Gastroesophageal sphincter (tissue), 3 donors: Measurements from ENCODE around the gene KIF18A.

Source experiments
- CTCF ChIP-seq, 4 experiments: fragments of 200-600 bp in 2 of 4; fragments of 450-650 bp in 2 of 4; sonication (generic) in 1 of 4; IDR thresholded peaks; one replicate each; pipeline ENCODE4 v1.5.1; 2017 to 2019; ENCODE audit warnings: antibody characterized with exemption in 4 of 4, mild to moderate bottlenecking in 2 of 4, moderate library complexity in 2 of 4
- EP300 ChIP-seq: sonication (generic); formaldehyde crosslinking; IDR thresholded peaks from one replicate; pipeline ENCODE4 v1.6.1; 2017; ENCODE audit warnings: antibody characterized with exemption, mild to moderate bottlenecking
- POLR2A ChIP-seq, 2 donors: fragments of 450-650 bp; IDR thresholded peaks; one replicate each; pipeline ENCODE4 v1.6.1; 2017; ENCODE audit warnings: antibody characterized with exemption in 2 of 2, mild to moderate bottlenecking in 2 of 2, moderate library complexity in 1 of 2
- POLR2AphosphoS5 ChIP-seq: sonication (generic); formaldehyde crosslinking; IDR thresholded peaks from one replicate; pipeline ENCODE4 v1.6.1; 2017; ENCODE audit warnings: antibody characterized with exemption

GRCh38 chr11:28009388-28009787 lies 98.6 kb downstream of the KIF18A start:
- no peak for TF ChIP-seq CTCF (IDR thresholded peaks at IDR 0.05)
- TF ChIP-seq POLR2AphosphoS5, result no peak
- no peak for TF ChIP-seq EP300
- TF ChIP-seq POLR2A (IDR thresholded peaks at IDR 0.05), result no peak
